Activated CD8-positive, alpha-beta T cell treated with anti-CD3 and anti-CD28 coated beads for 36 hours (primary cell): Measurements from ENCODE around the gene LRMDA. TPM values are rescaled to one million over a fixed set of nuclear protein-coding genes. Genes with fewer than 3 reads are reported as not detected.

Source experiments
- ATAC-seq: fragments of 200-7000 bp; cut with Tn5 transposase; one replicate; pipeline ENCODE4 v1.10.0; 2021; ENCODE audit warnings: mild to moderate bottlenecking, moderate library complexity
- CTCF ChIA-PET: fragments of 350-600 bp; sonication (Branson Sonifier 250); formaldehyde crosslinking; loops from one replicate; lab custom pipeline; 2021; ENCODE audit warnings: antibody characterized with exemption; lab: Charles Lee
- POLR2A ChIA-PET: fragments of 350-600 bp; sonication (Branson Sonifier 250); formaldehyde crosslinking; loops from one replicate; lab custom pipeline; 2021; ENCODE audit warnings: antibody characterized with exemption; lab: Charles Lee
- DNase-seq: peaks from one replicate; pipeline ENCODE4 v3.0.0-alpha.2; 2020
- H3K27ac Mint-ChIP-seq: one replicate; pipeline ENCODE4 v1.8.0; 2021; ENCODE audit warnings: mild to moderate bottlenecking, mixed read lengths
- H3K27me3 Mint-ChIP-seq: one replicate; pipeline ENCODE4 v1.8.0; 2021; ENCODE audit warnings: mixed read lengths
- H3K36me3 Mint-ChIP-seq: one replicate; pipeline ENCODE4 v1.8.0; 2021; ENCODE audit warnings: low read depth, mixed read lengths
- H3K4me1 Mint-ChIP-seq: one replicate; pipeline ENCODE4 v1.8.0; 2021; ENCODE audit warnings: low read depth, mixed read lengths
- H3K4me3 Mint-ChIP-seq: one replicate; pipeline ENCODE4 v1.8.0; 2021; ENCODE audit warnings: mild to moderate bottlenecking, moderate library complexity, mixed read lengths
- H3K9me3 Mint-ChIP-seq: one replicate; pipeline ENCODE4 v1.8.0; 2021; ENCODE audit warnings: mixed read lengths
- intact Hi-C: fragments of 100-400 bp; cut with micrococcal nuclease; formaldehyde crosslinking; loops from one replicate; pipeline ENCODE4 v1.10.0; 2022
- total RNA-seq, 2 experiments: library from RNA; stranded (reverse); gene quantifications; one replicate each; pipeline ENCODE4 v1.2.3, GENCODE V29; 2021
- TF ChIP-seq, protein P1 (sequence below): fragments of 200-600 bp; IDR thresholded peaks from one replicate; pipeline ENCODE4 v1.8.0; 2022; ENCODE audit warnings: antibody characterized with exemption, mild to moderate bottlenecking

LRMDA gene
- total RNA-seq, 2 experiments from 2014 or later, result not detected

DNA sequence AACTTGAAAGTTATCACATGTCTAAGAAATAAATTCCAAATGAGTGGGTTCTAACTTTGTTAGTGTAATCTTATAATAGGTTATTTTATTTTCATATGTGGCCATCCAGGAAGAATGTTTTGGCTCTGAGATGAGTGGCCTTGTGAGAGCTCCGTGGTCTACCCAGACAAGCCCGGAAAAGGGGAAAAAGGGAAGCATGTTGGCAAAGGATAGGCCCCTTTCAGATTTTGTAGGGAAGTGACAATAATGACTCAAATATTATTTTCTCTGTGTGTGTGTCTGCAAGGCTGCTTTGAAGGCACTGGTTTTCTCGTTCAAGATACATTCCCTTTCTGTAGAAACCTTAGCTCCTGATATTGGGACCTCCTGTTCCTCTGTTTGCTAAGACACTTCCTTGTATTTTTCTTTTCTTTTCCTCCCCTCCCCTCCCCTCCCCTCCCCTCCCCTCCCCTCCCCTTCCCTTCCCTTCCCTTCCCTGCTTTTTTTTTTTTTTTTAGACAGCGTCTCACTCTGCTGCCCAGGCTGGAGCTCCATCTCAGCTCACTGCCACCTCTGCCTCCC is 240.8 kb downstream of the LRMDA start:
- TF ChIP-seq, protein P1, sequence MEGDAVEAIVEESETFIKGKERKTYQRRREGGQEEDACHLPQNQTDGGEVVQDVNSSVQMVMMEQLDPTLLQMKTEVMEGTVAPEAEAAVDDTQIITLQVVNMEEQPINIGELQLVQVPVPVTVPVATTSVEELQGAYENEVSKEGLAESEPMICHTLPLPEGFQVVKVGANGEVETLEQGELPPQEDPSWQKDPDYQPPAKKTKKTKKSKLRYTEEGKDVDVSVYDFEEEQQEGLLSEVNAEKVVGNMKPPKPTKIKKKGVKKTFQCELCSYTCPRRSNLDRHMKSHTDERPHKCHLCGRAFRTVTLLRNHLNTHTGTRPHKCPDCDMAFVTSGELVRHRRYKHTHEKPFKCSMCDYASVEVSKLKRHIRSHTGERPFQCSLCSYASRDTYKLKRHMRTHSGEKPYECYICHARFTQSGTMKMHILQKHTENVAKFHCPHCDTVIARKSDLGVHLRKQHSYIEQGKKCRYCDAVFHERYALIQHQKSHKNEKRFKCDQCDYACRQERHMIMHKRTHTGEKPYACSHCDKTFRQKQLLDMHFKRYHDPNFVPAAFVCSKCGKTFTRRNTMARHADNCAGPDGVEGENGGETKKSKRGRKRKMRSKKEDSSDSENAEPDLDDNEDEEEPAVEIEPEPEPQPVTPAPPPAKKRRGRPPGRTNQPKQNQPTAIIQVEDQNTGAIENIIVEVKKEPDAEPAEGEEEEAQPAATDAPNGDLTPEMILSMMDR, result no peak
- intact Hi-C loops, result no loop called here
- Mint-ChIP-seq H3K4me1 (no peaks in the 10 kb centered on the region), H3K27me3 (peaks cover 10% of the 10 kb centered on the region), H3K36me3 (no peaks in the 10 kb centered on the region), H3K4me3 (no peak overlapping the region), H3K9me3 (no peaks in the 10 kb centered on the region), H3K27ac (no peak overlapping the region)
- ChIA-PET CTCF (no interaction called here), POLR2A (no interaction called here)
- DNase-seq (no peak), ATAC-seq (no peak)

DNA sequence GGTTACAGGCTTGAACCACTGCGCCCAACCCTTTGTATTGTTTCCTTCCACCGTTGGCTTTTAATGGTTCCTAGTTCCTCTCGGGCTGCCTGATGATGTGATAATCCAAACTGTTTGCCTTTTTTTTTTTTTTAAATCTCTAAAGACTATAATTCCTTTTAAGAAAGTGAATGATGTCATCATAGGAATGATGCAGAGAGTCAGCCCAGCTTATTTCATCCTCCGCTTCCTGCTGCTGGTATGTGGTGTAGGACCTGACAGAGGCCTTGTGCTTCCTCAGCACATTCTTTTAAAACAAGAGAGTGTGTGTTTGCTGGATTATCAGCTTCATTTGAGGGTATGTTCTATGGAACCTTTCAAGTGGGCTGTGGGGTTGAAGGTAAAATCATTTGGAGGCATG is 241.4 kb downstream of the LRMDA start:
- H3K27ac Mint-ChIP-seq, result no peak overlapping the region
- ATAC-seq (no peak), DNase-seq (no peak)
- no peaks in the 10 kb centered on the region for H3K4me1 Mint-ChIP-seq
- H3K36me3 Mint-ChIP-seq, result no peaks in the 10 kb centered on the region
- peaks cover 10% of the 10 kb centered on the region for H3K27me3 Mint-ChIP-seq
- TF ChIP-seq, protein P1, result no peak
- H3K9me3 Mint-ChIP-seq, result no peaks in the 10 kb centered on the region
- ChIA-PET CTCF (no interaction called here), POLR2A (no interaction called here)
- no peak overlapping the region for H3K4me3 Mint-ChIP-seq
- intact Hi-C loops, result no loop called here

DNA sequence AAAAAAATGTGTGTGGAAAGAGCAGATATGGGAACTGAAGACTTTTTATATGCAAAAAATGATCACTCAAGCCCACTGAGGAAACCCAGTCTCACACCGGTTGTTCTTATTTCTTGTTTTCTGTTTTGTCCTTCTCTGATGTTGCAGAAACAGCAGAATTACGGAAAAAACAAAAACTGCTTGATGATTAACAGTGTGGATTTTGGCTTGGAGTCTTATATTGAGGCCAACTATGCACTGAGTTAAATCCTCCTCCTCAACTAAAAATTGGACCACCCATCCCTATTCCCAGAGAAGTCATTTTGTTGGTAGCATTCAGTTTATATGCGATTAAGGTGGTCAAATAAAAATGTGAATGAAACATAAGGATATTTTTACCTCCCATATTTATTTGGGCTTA is 246.1 kb downstream of the LRMDA start:
- H3K4me1 Mint-ChIP-seq, result no peaks in the 10 kb centered on the region
- no peaks in the 10 kb centered on the region for H3K36me3 Mint-ChIP-seq
- ChIA-PET POLR2A (no interaction called here), CTCF (no interaction called here)
- H3K27ac Mint-ChIP-seq, result no peak overlapping the region
- ATAC-seq (no peak), DNase-seq (no peak)
- TF ChIP-seq, protein P1, result no peak
- H3K4me3 Mint-ChIP-seq, result no peak overlapping the region
- intact Hi-C loops, result no loop called here
- H3K9me3 Mint-ChIP-seq, result no peaks in the 10 kb centered on the region
- H3K27me3 Mint-ChIP-seq, result peaks cover 6% of the 10 kb centered on the region

DNA sequence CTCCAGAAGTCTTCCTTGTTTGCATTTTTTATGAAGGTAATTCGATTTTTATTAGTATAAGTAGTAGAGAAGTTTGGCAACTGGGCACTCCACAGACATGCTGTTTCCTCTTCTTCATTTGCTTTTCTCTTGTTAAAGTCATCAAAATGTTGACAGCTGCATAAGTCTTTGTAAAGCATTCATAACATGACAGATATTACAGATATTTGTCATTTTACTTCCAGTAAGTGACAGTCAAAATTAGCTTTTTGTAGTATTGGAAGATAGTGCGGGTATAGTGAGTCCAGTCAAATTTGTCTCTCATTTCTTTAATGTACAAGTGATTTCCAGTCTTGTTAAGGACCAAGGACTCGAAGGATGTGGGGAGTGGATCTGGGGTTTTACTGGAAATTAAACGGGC is 247.1 kb downstream of the LRMDA start:
- no peaks in the 10 kb centered on the region for H3K36me3 Mint-ChIP-seq
- no peak for ATAC-seq
- no peaks in the 10 kb centered on the region for H3K9me3 Mint-ChIP-seq
- CTCF ChIA-PET, result no interaction called here
- H3K27me3 Mint-ChIP-seq, result peaks cover 6% of the 10 kb centered on the region
- TF ChIP-seq, protein P1, result no peak
- POLR2A ChIA-PET, result no interaction called here
- intact Hi-C loops, result no loop called here
- H3K4me3 Mint-ChIP-seq, result no peak overlapping the region
- DNase-seq, result no peak
- H3K4me1 Mint-ChIP-seq, result no peaks in the 10 kb centered on the region
- H3K27ac Mint-ChIP-seq, result no peak overlapping the region

DNA sequence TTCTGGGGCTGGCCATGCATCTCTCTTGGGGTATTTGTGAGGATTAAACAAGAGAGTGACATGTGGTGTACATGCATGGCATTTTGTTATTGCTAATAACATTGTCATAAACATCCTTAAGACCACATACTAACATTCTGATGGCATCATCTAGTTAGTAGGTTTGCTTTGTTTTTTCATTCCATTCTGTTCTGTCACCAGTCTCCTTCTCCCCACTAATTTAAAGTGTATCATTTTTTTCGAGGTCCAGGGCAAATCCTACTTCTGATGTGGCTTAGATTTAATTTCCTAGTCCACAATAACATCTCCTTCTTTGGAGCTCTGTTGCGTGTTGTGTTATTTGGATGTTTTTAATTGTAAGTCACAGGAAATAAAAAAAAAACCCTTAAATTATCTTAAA is 248.1 kb downstream of the LRMDA start:
- Mint-ChIP-seq H3K27ac (no peak overlapping the region), H3K9me3 (no peaks in the 10 kb centered on the region), H3K4me3 (no peak overlapping the region), H3K36me3 (no peaks in the 10 kb centered on the region), H3K4me1 (no peaks in the 10 kb centered on the region), H3K27me3 (peaks cover 4% of the 10 kb centered on the region)
- ATAC-seq (no peak), DNase-seq (no peak)
- ChIA-PET POLR2A (no interaction called here), CTCF (no interaction called here)
- intact Hi-C loops, result no loop called here
- TF ChIP-seq, protein P1, result no peak
